DMS114 treated with DMSO at 0.1 percent for 48 hours (cell line): ENCODE measurements around the gene GAK.

Experiments
- DNase-seq: peaks from one replicate; lab custom pipeline; 2025; ENCODE audit not compliant: unreplicated experiment; lab: John Stamatoyannopoulos, UW

The GAK gene

GRCh38 chr4:833156-833555 lies 99.0 kb downstream of the GAK start:
- no peak for DNase-seq

GRCh38 chr4:832536-832935 lies 99.6 kb downstream of the GAK start:
- no peak for DNase-seq

- DNase-seq, result no peak
Observed at GRCh38 chr4:832108-832507, 100.0 kb downstream of the GAK start.

GRCh38 chr4:831483-831805 lies 100.7 kb downstream of the GAK start:
- DNase-seq, result no peak

- DNase-seq, result no peak
Observed at GRCh38 chr4:830601-831482, 101.3 kb downstream of the GAK start.

GRCh38 chr4:829761-830600 lies 102.1 kb downstream of the GAK start:
- no peak for DNase-seq

GRCh38 chr4:829291-829690 lies 102.8 kb downstream of the GAK start:
- DNase-seq, result no peak

GRCh38 chr4:828641-829271 lies 103.4 kb downstream of the GAK start:
- no peak for DNase-seq

- DNase-seq, result no peak
Observed at GRCh38 chr4:827209-828081, 104.7 kb downstream of the GAK start.

GRCh38 chr4:826508-827208 lies 105.5 kb downstream of the GAK start:
- DNase-seq, result no peak

- DNase-seq, result no peak
Observed at GRCh38 chr4:825971-826330, 106.2 kb downstream of the GAK start, which contains the start of gene CPLX1. Gene CPLX1 (minus strand): TSS chr4:826129. CDS start chr4:824522, 1,607 bp downstream.

- DNase-seq, result no peak
Observed at GRCh38 chr4:825063-825970, 106.8 kb downstream of the GAK start.

GRCh38 chr4:824461-825062 lies 107.6 kb downstream of the GAK start:
- no peak for DNase-seq

GRCh38 chr4:823761-824460 lies 108.2 kb downstream of the GAK start:
- no peak for DNase-seq

- no peak for DNase-seq
Observed at GRCh38 chr4:823176-823760, 108.8 kb downstream of the GAK start.

GRCh38 chr4:822361-823175 lies 109.5 kb downstream of the GAK start:
- DNase-seq, result no peak

- DNase-seq, result no peak
Observed at GRCh38 chr4:821631-822030, 110.5 kb downstream of the GAK start.
